ENCODE data around the gene GSS. TPM values are rescaled to one million over a fixed set of nuclear protein-coding genes. Genes with fewer than 3 reads are reported as not detected.
A peak's percentile ranks its signal among the peaks of the same experiment; 100 is the strongest.

The GSS gene
- total and polyA plus RNA-seq, 2 donors from 2014 or later = 54.9 to 71.5 TPM

DNA sequence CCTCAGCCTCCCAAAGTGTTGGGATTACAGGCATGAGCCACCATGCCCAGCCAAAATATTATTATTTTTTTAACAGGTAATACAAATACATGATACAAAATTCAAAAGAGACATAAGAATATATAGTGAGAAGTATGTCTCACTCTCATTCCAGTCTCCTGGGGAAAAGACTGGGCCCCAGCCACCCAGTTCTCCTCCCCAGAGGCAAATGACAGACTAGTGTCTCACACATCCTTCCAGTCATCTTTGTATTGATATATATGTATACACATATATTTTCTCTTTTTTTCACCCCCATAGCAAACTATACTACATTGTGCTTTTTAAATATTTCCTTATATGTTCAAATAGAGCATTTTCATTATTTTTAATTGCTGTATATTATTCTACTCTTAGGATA is 8.3 kb downstream of the GSS start:
- Histone ChIP-seq H3K4me3 (ENCODE audit: low read length in 3 of 3) (no peak overlapping the region), H3K4me1 (ENCODE audit: control insufficient read depth in 2 of 3, insufficient read depth in 2 of 3, low read depth in 1 of 3, low read length in 3 of 3) (peaks cover 0 to 25% (median 5%) of the 10 kb centered on the region in 3 donors), H3K27me3 (ENCODE audit: control insufficient read depth, insufficient read depth, low read length) (no peaks in the 10 kb centered on the region), H3K9ac (ENCODE audit: low read length in 3 of 3) (no peak overlapping the region), H3K36me3 (ENCODE audit: control insufficient read depth in 2 of 3, insufficient read depth in 3 of 3, low read length in 3 of 3) (peaks cover 0 to 7% (median 3%) of the 10 kb centered on the region in 3 donors), H3K27ac (ENCODE audit: low read depth in 2 of 2, low read length in 2 of 2) (no peak overlapping the region), H3K9me3 (ENCODE audit: control insufficient read depth in 2 of 3, insufficient read depth in 1 of 3, low read length in 3 of 3) (no peaks in the 10 kb centered on the region)
- no peak for DNase-seq
- intact Hi-C loops (cut with DNase I) = no loop called here
- no peak for FAIRE-seq
- TF ChIP-seq, protein P1, sequence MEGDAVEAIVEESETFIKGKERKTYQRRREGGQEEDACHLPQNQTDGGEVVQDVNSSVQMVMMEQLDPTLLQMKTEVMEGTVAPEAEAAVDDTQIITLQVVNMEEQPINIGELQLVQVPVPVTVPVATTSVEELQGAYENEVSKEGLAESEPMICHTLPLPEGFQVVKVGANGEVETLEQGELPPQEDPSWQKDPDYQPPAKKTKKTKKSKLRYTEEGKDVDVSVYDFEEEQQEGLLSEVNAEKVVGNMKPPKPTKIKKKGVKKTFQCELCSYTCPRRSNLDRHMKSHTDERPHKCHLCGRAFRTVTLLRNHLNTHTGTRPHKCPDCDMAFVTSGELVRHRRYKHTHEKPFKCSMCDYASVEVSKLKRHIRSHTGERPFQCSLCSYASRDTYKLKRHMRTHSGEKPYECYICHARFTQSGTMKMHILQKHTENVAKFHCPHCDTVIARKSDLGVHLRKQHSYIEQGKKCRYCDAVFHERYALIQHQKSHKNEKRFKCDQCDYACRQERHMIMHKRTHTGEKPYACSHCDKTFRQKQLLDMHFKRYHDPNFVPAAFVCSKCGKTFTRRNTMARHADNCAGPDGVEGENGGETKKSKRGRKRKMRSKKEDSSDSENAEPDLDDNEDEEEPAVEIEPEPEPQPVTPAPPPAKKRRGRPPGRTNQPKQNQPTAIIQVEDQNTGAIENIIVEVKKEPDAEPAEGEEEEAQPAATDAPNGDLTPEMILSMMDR (IDR thresholded peaks at IDR 0.05; ENCODE audit: borderline replicate concordance, extremely low read depth, insufficient read depth) = no peak

DNA sequence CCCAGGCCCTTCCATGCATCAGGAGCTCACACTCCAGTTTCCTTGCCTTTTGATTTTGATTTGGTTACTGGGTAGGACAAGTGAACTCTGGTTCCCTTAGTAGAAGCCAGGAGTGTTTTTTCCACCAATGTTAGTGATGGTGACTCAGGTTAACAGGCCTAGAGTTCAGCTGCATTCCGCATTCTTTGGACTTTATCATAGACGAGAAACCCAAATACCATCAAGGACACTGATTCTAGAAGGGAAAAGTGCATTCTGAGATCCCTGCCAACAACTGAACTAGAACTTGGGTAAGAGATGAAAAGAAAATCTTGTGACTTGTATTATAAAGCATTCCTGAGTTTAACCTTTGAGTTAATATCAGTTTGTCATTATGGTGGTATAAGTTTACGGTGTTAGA is 8.9 kb downstream of the GSS start:
- intact Hi-C loops (cut with DNase I) = no loop called here
- H3K27ac ChIP-seq (ENCODE audit: low read depth in 2 of 2, low read length in 2 of 2) = peak overlapping the region; percentile 69 to 81
- TF ChIP-seq, protein P1 (IDR thresholded peaks at IDR 0.05; ENCODE audit: borderline replicate concordance, extremely low read depth, insufficient read depth) = no peak

DNA sequence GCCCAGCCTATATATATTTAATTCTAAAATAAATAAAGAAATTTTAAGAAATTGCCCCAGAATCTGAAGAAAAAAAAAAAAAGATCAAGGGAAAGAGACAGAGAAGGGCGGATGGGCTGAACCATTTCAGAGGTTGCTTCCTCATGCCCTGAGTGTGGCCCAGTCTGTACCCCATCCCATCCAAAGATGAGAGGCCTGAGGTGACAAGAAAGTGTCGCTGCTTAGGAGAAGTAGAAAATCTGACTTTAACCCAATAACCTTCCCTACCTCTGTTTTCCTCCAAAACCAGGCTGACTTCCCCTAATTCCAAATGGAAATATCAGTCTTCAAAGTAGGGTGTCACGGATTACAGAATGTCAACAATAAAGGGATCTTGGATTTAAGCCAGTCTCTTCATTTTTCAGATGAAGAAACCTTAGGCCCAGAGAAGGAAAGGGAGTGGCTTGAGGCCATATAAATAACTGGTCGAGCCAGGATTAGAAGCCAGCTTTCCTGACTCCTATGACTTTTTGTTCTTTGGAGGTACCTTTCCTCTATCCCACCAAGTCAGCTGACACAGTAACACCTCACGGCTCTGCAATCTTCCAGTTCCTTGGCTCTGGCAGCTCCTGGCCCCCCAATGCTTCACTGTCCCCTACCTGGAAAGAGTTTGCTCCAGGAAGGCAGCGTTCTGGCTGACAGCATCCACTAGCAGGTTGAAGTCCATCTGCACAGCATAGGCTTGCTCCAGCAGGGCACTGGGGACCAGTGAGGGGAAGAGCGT is 10.1 kb downstream of the GSS start:
- Histone ChIP-seq H3K27ac (ENCODE audit: low read depth in 2 of 2, low read length in 2 of 2) (peak overlapping the region; percentile 80 to 81), H3K4me3 (ENCODE audit: low read length in 3 of 3) (no peak overlapping the region), H3K4me1 (ENCODE audit: control insufficient read depth in 2 of 3, insufficient read depth in 2 of 3, low read depth in 1 of 3, low read length in 3 of 3) (peaks cover 0 to 16% (median 0%) of the 10 kb centered on the region in 3 donors), H3K9ac (ENCODE audit: low read length in 3 of 3) (peak overlapping the region in 1 of 3 donors; percentile 13), H3K9me3 (ENCODE audit: control insufficient read depth in 2 of 3, insufficient read depth in 1 of 3, low read length in 3 of 3) (no peaks in the 10 kb centered on the region), H3K36me3 (ENCODE audit: control insufficient read depth in 2 of 3, insufficient read depth in 3 of 3, low read length in 3 of 3) (peaks cover 0 to 15% (median 12%) of the 10 kb centered on the region in 3 donors), H3K27me3 (ENCODE audit: control insufficient read depth, insufficient read depth, low read length) (no peaks in the 10 kb centered on the region)
- DNase-seq = peak in 1 of 5 donors; percentile 13
- FAIRE-seq = no peak
- intact Hi-C loops (cut with DNase I) = no loop called here
- TF ChIP-seq, protein P1 (IDR thresholded peaks at IDR 0.05; ENCODE audit: borderline replicate concordance, extremely low read depth, insufficient read depth) = no peak

More for the DNA sequence above, 8.9 kb downstream of the GSS start:
- Histone ChIP-seq H3K4me3 (ENCODE audit: low read length in 3 of 3) (no peak overlapping the region), H3K27me3 (ENCODE audit: control insufficient read depth, insufficient read depth, low read length) (no peaks in the 10 kb centered on the region), H3K36me3 (ENCODE audit: control insufficient read depth in 2 of 3, insufficient read depth in 3 of 3, low read length in 3 of 3) (peaks cover 0 to 10% (median 8%) of the 10 kb centered on the region in 3 donors), H3K4me1 (ENCODE audit: control insufficient read depth in 2 of 3, insufficient read depth in 2 of 3, low read depth in 1 of 3, low read length in 3 of 3) (peaks cover 0 to 20% (median under 1%) of the 10 kb centered on the region in 3 donors), H3K9ac (ENCODE audit: low read length in 3 of 3) (peak overlapping the region in 1 of 3 donors; percentile 13), H3K9me3 (ENCODE audit: control insufficient read depth in 2 of 3, insufficient read depth in 1 of 3, low read length in 3 of 3) (no peaks in the 10 kb centered on the region)
- DNase-seq (no peak), FAIRE-seq (peak; percentile 70)
